Mucosa of rectum (tissue), 2 donors: ENCODE results near the gene DBX2.
"Not testable (repeated sequence)": the region's sequence is repeated elsewhere in the genome, so short reads cannot be mapped to it uniquely, and the experiment has no call there.

Experiments used
- H3K27ac ChIP-seq, 2 donors: one replicate each; pipeline ENCODE4 v1.7.0; 2013; ENCODE audit warnings: inconsistent platforms in 2 of 2, low read depth in 2 of 2, low read length in 2 of 2
- H3K27me3 ChIP-seq, 2 donors: one replicate each; pipeline ENCODE4 v1.7.0; 2013; ENCODE audit warnings: low read length in 2 of 2; ENCODE audit not compliant: control insufficient read depth in 2 of 2, insufficient read depth in 2 of 2
- H3K36me3 ChIP-seq, 2 donors: one replicate each; pipeline ENCODE4 v1.7.0; 2013; ENCODE audit warnings: low read length in 2 of 2; ENCODE audit not compliant: control insufficient read depth in 2 of 2, insufficient read depth in 2 of 2
- H3K4me1 ChIP-seq, 2 donors: one replicate each; pipeline ENCODE4 v1.7.0; 2013; ENCODE audit warnings: low read length in 2 of 2, mild to moderate bottlenecking in 1 of 2; ENCODE audit not compliant: control insufficient read depth in 2 of 2, insufficient read depth in 2 of 2
- H3K4me3 ChIP-seq, 2 donors: one replicate each; pipeline ENCODE4 v1.7.0; 2013; ENCODE audit warnings: low read length in 2 of 2
- H3K9ac ChIP-seq, 2 donors: one replicate each; pipeline ENCODE4 v1.7.0; 2013; ENCODE audit warnings: low read length in 2 of 2, low read depth in 1 of 2, mild to moderate bottlenecking in 1 of 2
- H3K9me3 ChIP-seq, 2 donors: one replicate each; pipeline ENCODE4 v1.7.0; 2013; ENCODE audit warnings: low read length in 2 of 2; ENCODE audit not compliant: control insufficient read depth in 2 of 2
- donor health status: healthy.
- donor health status: Normal muscosa, but diverticular disease.

Gene DBX2

DNA sequence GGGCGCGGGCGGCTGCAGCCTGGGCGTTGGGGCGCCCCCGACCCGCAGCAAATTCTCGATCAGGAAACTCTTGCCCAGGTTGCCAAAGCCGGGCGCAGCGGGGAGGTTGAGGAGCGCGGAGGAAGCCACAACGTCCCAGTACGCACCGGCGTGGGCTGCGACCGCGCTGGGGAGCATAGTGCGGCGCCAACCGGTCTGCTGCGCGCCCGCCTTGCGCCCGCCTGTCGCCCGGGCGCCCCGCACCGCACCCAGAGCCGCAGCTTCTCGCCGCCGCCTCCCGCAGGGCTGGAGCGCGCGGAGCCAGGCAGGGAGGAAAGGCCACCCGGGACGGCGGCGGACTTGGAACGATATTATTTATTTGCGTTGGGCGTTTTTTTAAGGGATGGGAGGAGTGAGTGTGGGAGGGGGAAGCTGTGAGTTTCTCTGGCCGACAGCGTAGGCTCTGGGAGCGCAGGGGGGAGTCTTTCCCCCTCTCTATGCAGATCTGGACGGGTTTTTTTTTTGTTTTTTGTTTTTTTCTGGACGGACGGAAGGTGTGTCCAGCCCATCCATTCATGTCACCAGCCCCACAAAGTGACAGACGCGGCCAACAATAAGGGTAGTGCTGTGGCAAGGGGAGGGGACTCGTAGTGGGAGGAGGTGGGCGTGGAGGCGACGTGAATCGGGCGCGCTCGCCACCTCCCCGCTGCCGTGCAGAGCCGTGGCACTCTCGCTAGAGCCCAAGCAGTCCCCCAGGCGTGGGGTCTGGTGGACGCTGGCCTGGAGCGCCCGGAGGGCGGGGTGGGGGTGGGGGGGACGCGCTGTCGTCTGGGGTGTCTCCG lies at the start of gene DBX2:
DBX2 (minus strand) TSS at position 349 of the 821 bp plus-strand sequence; CDS start at position 177, 172 bp downstream.
- no peak within 1 kb of the TSS for H3K27ac ChIP-seq
- H3K9ac ChIP-seq = no peak within 1 kb of the TSS
- H3K36me3 ChIP-seq = no peaks in the 10 kb centered on the region
- H3K4me3 ChIP-seq = peak within 1 kb of the TSS in 1 of 2 donors; percentile 13
- peaks cover 0 to 8% of the 10 kb centered on the region in 2 donors for H3K27me3 ChIP-seq
- no peaks in the 10 kb centered on the region for H3K9me3 ChIP-seq
- no peaks in the 10 kb centered on the region for H3K4me1 ChIP-seq

DNA sequence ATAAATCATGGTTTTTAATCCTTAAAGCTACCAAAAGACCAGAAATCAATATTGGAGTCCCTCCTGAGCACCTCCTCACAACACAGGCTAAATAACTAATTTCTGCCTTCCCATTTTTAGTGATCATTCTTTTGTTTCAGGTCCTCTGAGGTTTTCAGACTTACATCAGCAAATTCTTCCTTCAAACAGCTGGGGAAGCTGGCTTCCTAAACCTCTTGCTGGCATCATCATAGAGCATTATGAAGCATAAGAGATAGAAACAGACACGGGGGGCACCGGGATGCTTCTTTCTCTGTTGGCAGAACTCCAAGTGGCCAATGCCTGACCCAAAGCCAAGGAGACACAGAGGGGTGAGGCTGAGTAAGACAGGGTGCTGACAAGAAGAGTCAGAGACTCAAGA lies 47.9 kb upstream of the DBX2 start:
- Histone ChIP-seq H3K9ac (no peak overlapping the region), H3K27me3 (no peaks in the 10 kb centered on the region), H3K4me1 (no peaks in the 10 kb centered on the region), H3K27ac (no peak overlapping the region), H3K9me3 (no peaks in the 10 kb centered on the region), H3K4me3 (no peak overlapping the region), H3K36me3 (no peaks in the 10 kb centered on the region)

- H3K27ac ChIP-seq, H3K9ac ChIP-seq, H3K36me3 ChIP-seq, H3K27me3 ChIP-seq, H3K9me3 ChIP-seq, H3K4me3 ChIP-seq, H3K4me1 ChIP-seq: not testable (repeated sequence)
Measured at GRCh38 chr12:45095417-45095816, 44.5 kb upstream of the DBX2 start.

GRCh38 chr12:45093051-45093450 lies 42.2 kb upstream of the DBX2 start:
- no peak overlapping the region for H3K27ac ChIP-seq

DNA sequence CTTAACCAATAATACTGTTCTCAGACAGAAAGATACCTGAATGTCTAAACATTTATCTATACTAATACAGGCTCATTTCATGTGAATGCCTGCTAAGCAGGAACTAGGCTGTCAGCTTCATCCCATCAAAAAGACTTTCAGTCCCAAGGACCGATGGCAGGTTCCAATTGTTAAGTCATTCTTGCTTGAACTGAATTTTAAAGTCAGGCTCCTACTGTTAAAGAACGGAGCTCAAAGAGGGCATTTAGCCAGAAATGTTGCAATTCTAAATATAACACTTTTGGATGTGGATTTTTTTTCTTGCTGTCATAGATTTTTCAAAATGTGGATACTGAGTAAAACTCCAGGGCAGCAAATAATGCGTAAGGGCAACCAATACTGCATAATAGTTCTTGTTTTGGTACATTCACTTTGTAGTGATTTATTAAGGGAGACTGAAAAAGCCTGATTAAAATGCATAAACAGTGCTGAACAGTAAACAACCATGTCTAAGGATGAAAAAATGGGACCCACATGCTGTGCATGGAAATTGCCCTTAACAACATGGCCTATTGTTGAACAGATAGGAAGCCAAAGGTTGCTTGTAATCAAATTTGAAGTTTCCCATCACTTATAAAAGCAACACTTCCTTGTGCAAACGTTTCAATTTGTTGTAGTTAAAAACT lies 38.6 kb upstream of the DBX2 start:
- no peaks in the 10 kb centered on the region for H3K4me1 ChIP-seq
- no peak overlapping the region for H3K27ac ChIP-seq
- no peaks in the 10 kb centered on the region for H3K27me3 ChIP-seq
- no peaks in the 10 kb centered on the region for H3K36me3 ChIP-seq
- no peak overlapping the region for H3K4me3 ChIP-seq
- no peak overlapping the region for H3K9ac ChIP-seq
- no peaks in the 10 kb centered on the region for H3K9me3 ChIP-seq

More at GRCh38 chr12:45093051-45093450, 42.2 kb upstream of the DBX2 start:
- Histone ChIP-seq H3K4me3 (no peak overlapping the region), H3K9me3 (no peaks in the 10 kb centered on the region), H3K27me3 (no peaks in the 10 kb centered on the region), H3K36me3 (no peaks in the 10 kb centered on the region), H3K4me1 (no peaks in the 10 kb centered on the region), H3K9ac (no peak overlapping the region)

- no peaks in the 10 kb centered on the region for H3K9me3 ChIP-seq
- no peak overlapping the region for H3K4me3 ChIP-seq
- H3K4me1 ChIP-seq = no peaks in the 10 kb centered on the region
- no peaks in the 10 kb centered on the region for H3K36me3 ChIP-seq
- H3K27me3 ChIP-seq = no peaks in the 10 kb centered on the region
- no peak overlapping the region for H3K9ac ChIP-seq
- H3K27ac ChIP-seq = no peak overlapping the region
Measured at GRCh38 chr12:45088608-45089007, 37.7 kb upstream of the DBX2 start.

GRCh38 chr12:45084248-45084647 lies 33.3 kb upstream of the DBX2 start:
- H3K9ac ChIP-seq, H3K9me3 ChIP-seq, H3K27me3 ChIP-seq, H3K4me3 ChIP-seq, H3K36me3 ChIP-seq, H3K4me1 ChIP-seq, H3K27ac ChIP-seq: not testable (repeated sequence)

DNA sequence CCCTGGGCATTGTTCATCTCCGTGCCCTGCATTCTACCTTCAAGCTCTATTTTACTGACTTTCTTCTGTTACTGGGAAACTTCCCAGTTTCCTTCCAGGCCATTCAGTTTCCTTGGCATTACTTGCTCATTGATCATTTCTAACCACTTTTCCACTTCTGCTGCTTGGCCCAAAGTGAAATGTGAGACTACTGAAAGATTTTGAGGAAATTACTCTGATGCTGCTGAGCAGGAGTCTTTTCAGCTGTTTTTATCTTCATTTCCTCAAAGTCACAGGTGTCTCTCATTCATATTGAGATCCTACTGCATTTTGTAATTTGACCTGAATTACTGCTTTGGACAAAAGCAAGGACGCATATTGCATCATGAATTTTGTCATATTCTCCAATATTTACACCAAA lies 26.4 kb upstream of the DBX2 start:
- Histone ChIP-seq H3K4me1 (no peaks in the 10 kb centered on the region), H3K36me3 (no peaks in the 10 kb centered on the region), H3K27me3 (no peaks in the 10 kb centered on the region), H3K27ac (no peak overlapping the region), H3K9me3 (no peaks in the 10 kb centered on the region), H3K9ac (no peak overlapping the region), H3K4me3 (no peak overlapping the region)

DNA sequence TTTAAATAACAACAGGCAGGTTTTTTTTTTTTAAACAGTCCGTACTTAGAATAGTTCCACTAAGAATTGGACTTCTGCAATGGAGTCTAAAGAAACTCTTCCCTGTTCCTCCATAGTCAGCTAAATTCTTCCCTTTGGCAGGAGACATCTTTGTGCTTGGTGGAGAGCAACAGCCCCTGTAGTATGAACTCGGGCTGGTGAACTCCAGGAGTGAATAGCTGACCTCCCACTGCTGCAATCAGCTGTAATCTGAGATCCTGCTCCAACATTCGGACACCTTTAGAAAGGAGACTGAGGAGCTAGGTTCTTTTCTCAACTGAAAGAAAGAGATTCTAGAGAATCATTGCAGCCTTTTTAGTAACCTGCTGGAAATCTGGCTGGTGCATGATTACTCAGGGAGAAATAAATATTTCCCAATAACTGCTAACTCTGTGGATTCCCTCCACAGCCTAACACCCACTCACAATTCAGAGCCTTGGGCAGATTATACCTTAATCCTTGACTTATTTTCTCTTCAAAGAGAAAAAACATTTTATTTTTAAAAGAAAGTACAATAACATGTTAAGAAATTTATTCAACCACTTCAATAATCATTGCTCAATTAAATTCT lies 25.6 kb upstream of the DBX2 start:
- Histone ChIP-seq H3K9ac (no peak overlapping the region), H3K4me3 (no peak overlapping the region), H3K36me3 (no peaks in the 10 kb centered on the region), H3K27me3 (no peaks in the 10 kb centered on the region), H3K9me3 (no peaks in the 10 kb centered on the region), H3K27ac (no peak overlapping the region), H3K4me1 (no peaks in the 10 kb centered on the region)

DNA sequence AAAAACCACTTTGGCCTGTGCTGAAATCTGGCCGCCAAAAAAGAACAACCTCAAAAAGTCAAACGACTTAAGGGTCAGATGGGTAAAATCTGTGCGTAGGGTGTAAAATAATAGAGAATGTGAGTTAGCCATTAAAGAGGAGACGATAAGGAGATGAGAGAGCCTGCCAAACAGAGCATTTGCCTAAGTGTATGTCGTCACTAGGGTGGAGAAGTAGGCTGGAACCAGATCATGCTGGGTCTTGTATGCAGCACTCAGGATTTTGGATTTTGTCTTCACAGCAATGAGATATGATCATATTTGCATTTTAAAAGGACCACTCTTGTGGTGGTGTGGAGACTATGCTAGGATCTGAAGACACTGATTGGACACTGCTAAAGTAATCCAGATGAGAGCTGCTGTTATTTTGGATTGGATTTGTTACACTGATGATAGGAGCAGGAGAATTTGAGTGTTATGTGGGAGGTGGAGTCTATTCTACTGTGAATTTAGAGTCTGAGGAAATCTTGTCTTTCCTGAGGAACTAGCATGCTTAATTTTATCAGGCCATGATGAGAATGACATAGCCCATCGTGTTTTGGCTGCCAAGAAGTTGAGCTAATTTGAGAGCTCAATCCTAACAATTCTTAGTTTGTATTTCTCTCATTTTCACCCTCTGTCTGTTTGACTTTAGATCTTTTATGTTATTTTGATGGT lies 24.8 kb upstream of the DBX2 start:
- H3K9ac ChIP-seq = no peak overlapping the region
- H3K9me3 ChIP-seq = no peaks in the 10 kb centered on the region
- H3K4me3 ChIP-seq = no peak overlapping the region
- H3K36me3 ChIP-seq = no peaks in the 10 kb centered on the region
- no peak overlapping the region for H3K27ac ChIP-seq
- H3K27me3 ChIP-seq = no peaks in the 10 kb centered on the region
- H3K4me1 ChIP-seq = no peaks in the 10 kb centered on the region
